Heart right ventricle (tissue), 16 donors: ENCODE measurements around the gene TMEM184A. TPM values are rescaled to one million over a fixed set of nuclear protein-coding genes. Genes with fewer than 3 reads are reported as not detected.
A peak's percentile ranks its signal among the peaks of the same experiment; 100 is the strongest.

ENCODE experiments used
- ATAC-seq, 8 donors: fragments of 200-7000 bp; cut with Tn5 transposase; one replicate each; pipeline ENCODE4 v1.9.1; 2020; ENCODE audit warnings: mild to moderate bottlenecking in 8 of 8, moderate library complexity in 8 of 8, moderate number of reproducible peaks in 1 of 8
- DNase-seq, 2 donors: peaks; one replicate each; pipeline ENCODE4 v3.0.0-alpha.2; 2020
- H3K27ac ChIP-seq, 10 donors: fragments of 200-600 bp; sonication (generic) in 2 of 10; one replicate each; pipeline versions ENCODE4 v1.5.0 to v1.8.0; 2020 to 2022; ENCODE audit warnings: mild to moderate bottlenecking in 3 of 10
- H3K27me3 ChIP-seq, 7 donors: fragments of 200-600 bp; one replicate each; pipeline ENCODE4 v1.8.0; 2021 to 2022; ENCODE audit warnings: mild to moderate bottlenecking in 2 of 7
- H3K36me3 ChIP-seq, 9 donors: fragments of 200-600 bp; sonication (generic) in 1 of 9; one replicate each; pipeline versions ENCODE4 v1.5.0 to v1.8.0; 2020 to 2022; ENCODE audit warnings: mild to moderate bottlenecking in 2 of 9
- H3K4me1 ChIP-seq, 9 donors: fragments of 200-600 bp; sonication (generic) in 1 of 9; one replicate each; pipeline versions ENCODE4 v1.5.0 to v1.8.0; 2020 to 2022; ENCODE audit warnings: mild to moderate bottlenecking in 4 of 9
- H3K4me3 ChIP-seq, 10 donors: fragments of 200-600 bp; sonication (generic) in 2 of 10; one replicate each; pipeline versions ENCODE4 v1.5.0 to v1.8.0; 2020 to 2022; ENCODE audit warnings: mild to moderate bottlenecking in 7 of 10, moderate library complexity in 2 of 10
- H3K9me3 ChIP-seq, 11 donors: fragments of 200-600 bp in 10 of 11; sonication (generic) in 2 of 11; one replicate each; pipeline versions ENCODE4 v1.5.0 to v1.8.0; 2013 to 2022; ENCODE audit warnings: mild to moderate bottlenecking in 2 of 11, control low read depth in 1 of 11, moderate library complexity in 1 of 11
- CTCF ChIP-seq, 9 donors: fragments of 200-600 bp; sonication (generic) in 2 of 9; IDR thresholded peaks; one replicate each; pipeline versions ENCODE4 v1.5.0 to v1.8.0; 2021 to 2022; ENCODE audit warnings: antibody characterized with exemption in 9 of 9, mild to moderate bottlenecking in 5 of 9, moderate library complexity in 1 of 9
- WGBS, 2 donors: extraction: QIAGEN DNeasy Blood & Tissue Kit; methylation state at CpG; one replicate each; pipeline ENCODE4 v1.1.7; 2013; ENCODE audit warnings: inconsistent platforms in 1 of 2; 5-methylcytosine and 5-hydroxymethylcytosine counted together
- intact Hi-C, 10 donors: fragments of 100-400 bp; cut with DNase I; formaldehyde crosslinking; loops; one replicate each; pipeline versions ENCODE4 v1.11.1 to v1.14.2; 2022
- polyA plus RNA-seq, 2 donors: library from polyadenylated mRNA; stranded (reverse); fragments of 200-250 nt; gene quantifications; one replicate each; pipeline ENCODE4 v1.2.3, GENCODE V29; 2013
- total RNA-seq, 10 donors: library from RNA; stranded (reverse); fragmentation: NEBNext Ultra II Directional in 3 of 10; extraction: Animal tissue kit (Norgen Biotek cat#: 25700) in 3 of 10; gene quantifications; one replicate each; pipeline versions ENCODE4 v1.2.1 to v1.2.4, GENCODE V29; 2021 to 2023
- donor health status: Arrhythmogenic right ventricular cardiomyopathy.
- donor health status: ischemic (EF 13 %, LVEDD 7.1; RV severe dilation, severe dysfunction).
- donor health status: healthy with polysubstance abuse.
- donor health status: DM: no; HTN: yes; CAD: no.
- donor health status: DM: no; HTN: no; CAD: no.
- donor health status: ischemic (EF 25% LVEDD 6.9; RV normal size, moderate dysfunction).
- donor health status: ischemic (EF 25% LVEDD 5.7; RV mildly dilated, moderate dysfunction).
- donor health status: healthy.
- donor health status: DM: yes; HTN: yes; CAD: no.
- donor health status: Ischemic cardiomyopathy.
- donor health status: ischemic (EF 35%, LVEDD 5.7; RV mildly dilated, moderate dysfunction).
- donor health status: nonischemic (EF 11% LVEDD 7.7; RV severe dilation, severe dysfunction).
- donor health status: DM: yes; HTN: yes; CAD: no.
- donor health status: PGD.
- donor health status: ischemic (EF 29% LVEDD 5.4; RV normal size, mild dysfunction).
- donor health status: nonischemic (EF 23%, LVEDD 6.1; RV moderate dilation, normal function).

TMEM184A gene
- total and polyA plus RNA-seq, 12 donors: 0.09 to 1.2 (median 0.51) TPM

DNA sequence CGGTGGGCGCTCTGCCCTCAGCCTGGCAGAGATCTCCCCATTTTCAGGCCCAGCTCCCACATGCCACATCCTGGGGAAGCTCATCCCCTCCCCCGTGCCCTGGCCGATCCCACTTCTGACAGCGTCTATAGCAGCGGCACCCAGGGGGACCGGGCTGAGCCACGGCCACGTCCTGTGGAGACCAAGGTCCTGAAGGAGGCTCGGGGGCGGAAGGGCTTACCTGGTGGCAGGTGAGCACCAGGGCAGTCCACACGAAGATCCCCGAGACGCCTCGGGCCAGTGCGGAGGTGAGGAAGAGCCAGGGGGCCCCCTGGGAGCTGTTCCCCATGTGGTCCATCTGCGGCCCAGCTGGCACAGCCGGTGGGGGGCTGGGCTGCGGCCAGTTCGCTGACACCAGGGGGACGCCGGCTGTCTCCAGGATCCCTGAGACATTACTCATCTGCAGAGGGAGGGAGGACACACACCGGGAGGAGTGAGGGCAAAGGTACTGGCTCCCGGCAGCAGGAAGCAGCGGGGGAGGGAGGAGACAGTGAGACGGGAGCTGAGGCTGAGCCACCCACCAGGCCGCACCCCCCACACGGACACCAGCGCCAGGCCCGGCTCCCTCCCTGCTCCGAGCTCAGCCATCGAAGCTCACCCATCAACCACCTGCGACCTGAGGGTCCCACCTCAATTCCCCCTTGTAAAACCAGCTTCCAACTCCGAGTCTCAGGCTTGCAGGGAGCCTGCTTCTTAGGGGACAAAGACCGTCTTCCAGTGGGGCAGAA lies 776 bp downstream of the TMEM184A start:
- peaks cover 8 to 26% (median 19%) of the 10 kb centered on the region in 9 donors for H3K4me1 ChIP-seq
- H3K27me3 ChIP-seq: no peaks in the 10 kb centered on the region
- no peaks in the 10 kb centered on the region for H3K36me3 ChIP-seq
- no peak for TF ChIP-seq CTCF (IDR thresholded peaks at IDR 0.05)
- H3K9me3 ChIP-seq: no peaks in the 10 kb centered on the region
- intact Hi-C loops: loop anchor here in 9 of 10 donors (5.0 to 10.0 kb wide), 3 partner anchors 48 to 53 kb away; partner anchors contain the start of gene INTS1 (in 2 of the 9)
- DNase-seq (peak in 1 of 2 donors; percentile 18), ATAC-seq (peak in 6 of 8 donors; percentile 4 to 31 (median 12))
- H3K4me3 ChIP-seq: no peak overlapping the region
- no peak overlapping the region for H3K27ac ChIP-seq
- 37 to 45% methylated on average over 33 to 35 of the region's 35 CpGs for WGBS, 2 donors

GRCh38 chr7:1554333-1555045 lies 1.5 kb downstream of the TMEM184A start:
- no peak overlapping the region for H3K27ac ChIP-seq
- H3K4me1 ChIP-seq: peaks cover 8 to 26% (median 19%) of the 10 kb centered on the region in 9 donors
- TF ChIP-seq CTCF (IDR thresholded peaks at IDR 0.05): no peak
- DNase-seq (no peak), ATAC-seq (no peak)
- 73 to 79% methylated on average over 20 of the region's 20 CpGs for WGBS, 2 donors
- H3K4me3 ChIP-seq: no peak overlapping the region
- H3K36me3 ChIP-seq: no peaks in the 10 kb centered on the region
- intact Hi-C loops: loop anchor here in 9 of 10 donors (5.0 to 10.0 kb wide), 3 partner anchors 47 to 52 kb away; partner anchors contain the start of gene INTS1 (in 2 of the 9)
- no peaks in the 10 kb centered on the region for H3K9me3 ChIP-seq
- H3K27me3 ChIP-seq: no peaks in the 10 kb centered on the region

- Histone ChIP-seq H3K4me3 (no peak overlapping the region), H3K27ac (no peak overlapping the region), H3K27me3 (no peaks in the 10 kb centered on the region), H3K4me1 (peaks cover 8 to 24% (median 17%) of the 10 kb centered on the region in 9 donors), H3K9me3 (no peaks in the 10 kb centered on the region), H3K36me3 (no peaks in the 10 kb centered on the region)
- 77 to 79% methylated on average over 28 of the region's 28 CpGs for WGBS, 2 donors
- no peak for ATAC-seq
- intact Hi-C loops: loop anchor here in 1 of 10 donors (10.0 kb wide), 1 partner anchor 49 kb away; the partner anchor contains the start of gene INTS1
- no peak for TF ChIP-seq CTCF (IDR thresholded peaks at IDR 0.05)
- no peak for DNase-seq
These were observed 2.3 kb downstream of the TMEM184A start for GRCh38 chr7:1553512-1554210.

DNA sequence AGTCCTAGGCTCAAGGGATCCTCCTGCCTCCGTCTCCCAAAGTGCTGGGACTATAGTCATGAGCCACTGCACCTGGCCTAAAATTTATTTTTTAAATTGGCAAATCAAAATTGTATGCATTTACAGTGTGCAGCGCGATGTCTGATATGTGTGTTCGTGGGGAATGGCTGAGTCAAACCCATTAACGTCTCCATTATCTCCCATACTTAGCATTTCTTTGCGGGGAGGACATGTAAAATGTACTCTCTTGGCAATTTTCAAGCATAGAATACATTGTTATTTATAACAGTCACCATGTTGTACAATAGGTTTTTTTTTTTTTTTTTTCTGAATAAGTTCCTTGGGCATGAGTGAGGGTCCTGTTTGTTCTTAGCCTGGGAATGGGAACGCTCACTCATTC lies 3.8 kb downstream of the TMEM184A start:
- no peak for ATAC-seq
- Histone ChIP-seq H3K4me3 (no peak overlapping the region), H3K27ac (no peak overlapping the region), H3K9me3 (no peaks in the 10 kb centered on the region), H3K36me3 (no peaks in the 10 kb centered on the region), H3K27me3 (no peaks in the 10 kb centered on the region), H3K4me1 (peaks cover 8 to 16% (median 12%) of the 10 kb centered on the region in 9 donors)
- no peak for DNase-seq
- 76% methylated on average over 7 of the region's 7 CpGs for WGBS, 2 donors
- no peak for TF ChIP-seq CTCF (IDR thresholded peaks at IDR 0.05)
- intact Hi-C loops: loop anchor here in 1 of 10 donors (10.0 kb wide), 1 partner anchor 47 kb away; the partner anchor contains the start of gene INTS1
